ENCODE data around the gene DGKD.

Gene DGKD

GRCh38 chr2:233474308-233475160 is 120.2 kb downstream of the DGKD start:
- no peak for DNase-seq (ENCODE audit: low read depth in 3 of 3)

- no peak for DNase-seq (ENCODE audit: low read depth in 3 of 3)
Observed at GRCh38 chr2:233476063-233476410, 121.7 kb downstream of the DGKD start.

- DNase-seq (ENCODE audit: low read depth in 3 of 3): no peak
Observed at GRCh38 chr2:233476651-233477547, 122.6 kb downstream of the DGKD start.

- DNase-seq (ENCODE audit: low read depth in 3 of 3): no peak
Observed at GRCh38 chr2:233477548-233478433, 123.5 kb downstream of the DGKD start.

GRCh38 chr2:233479616-233480489 is 125.6 kb downstream of the DGKD start:
- no peak for DNase-seq (ENCODE audit: low read depth in 3 of 3)

- DNase-seq (ENCODE audit: low read depth in 3 of 3): no peak
Observed at GRCh38 chr2:233480490-233481202, 126.4 kb downstream of the DGKD start.

GRCh38 chr2:233481368-233482142 is 127.3 kb downstream of the DGKD start:
- DNase-seq (ENCODE audit: low read depth in 3 of 3): no peak

- DNase-seq (ENCODE audit: low read depth in 3 of 3): no peak
Observed at GRCh38 chr2:233482616-233483015, 128.3 kb downstream of the DGKD start.

GRCh38 chr2:233485726-233486125 is 131.4 kb downstream of the DGKD start:
- no peak for DNase-seq (ENCODE audit: low read depth in 3 of 3)

GRCh38 chr2:233486357-233486756 is 132.1 kb downstream of the DGKD start:
- no peak for DNase-seq (ENCODE audit: low read depth in 3 of 3)

- no peak for DNase-seq (ENCODE audit: low read depth in 3 of 3)
Observed at GRCh38 chr2:233486778-233487552, 132.7 kb downstream of the DGKD start.

- DNase-seq (ENCODE audit: low read depth in 3 of 3): no peak
Observed at GRCh38 chr2:233487748-233488345, 133.6 kb downstream of the DGKD start.

- no peak for DNase-seq (ENCODE audit: low read depth in 3 of 3)
Observed at GRCh38 chr2:233489143-233489542, 134.8 kb downstream of the DGKD start.

GRCh38 chr2:233489666-233490065 is 135.4 kb downstream of the DGKD start:
- no peak for DNase-seq (ENCODE audit: low read depth in 3 of 3)

- no peak for DNase-seq (ENCODE audit: low read depth in 3 of 3)
Observed at GRCh38 chr2:233490831-233491230, 136.5 kb downstream of the DGKD start.

GRCh38 chr2:233491326-233491725 is 137.0 kb downstream of the DGKD start:
- DNase-seq (ENCODE audit: low read depth in 3 of 3): no peak

GRCh38 chr2:233492078-233492477 is 137.8 kb downstream of the DGKD start:
- no peak for DNase-seq (ENCODE audit: low read depth in 3 of 3)

- DNase-seq (ENCODE audit: low read depth in 3 of 3): no peak
Observed at GRCh38 chr2:233492751-233493150, 138.5 kb downstream of the DGKD start.

Measured in stimulated activated CD4-positive, alpha-beta T cell treated with anti-CD3 and anti-CD28 coated beads, TNF-alpha, amount 100 ng/mL, for 48 hours (primary cell).